NCI-H2196 (cell line): ENCODE measurements around the gene PRSS48.
"Not testable (repeated sequence)": the region's sequence is repeated elsewhere in the genome, so short reads cannot be mapped to it uniquely, and the experiment has no call there.

Experiments used
- DNase-seq: peaks from one replicate; lab custom pipeline; 2025; ENCODE audit not compliant: unreplicated experiment; lab: John Stamatoyannopoulos, UW

Gene PRSS48

GRCh38 chr4:151276787-151277562, at the start of gene PRSS48:
TSS of gene PRSS48 (plus strand) at chr4:151277161. CDS start at chr4:151277173, 12 bp downstream.
- DNase-seq = peak; percentile 44

GRCh38 chr4:151227172-151227571, 49.8 kb upstream of the PRSS48 start:
- DNase-seq = no peak

GRCh38 chr4:151227731-151228130, 49.2 kb upstream of the PRSS48 start:
- no peak for DNase-seq

- DNase-seq = peak; percentile 1
Observed at GRCh38 chr4:151228189-151229119, 48.5 kb upstream of the PRSS48 start.

GRCh38 chr4:151231915-151232595, 44.9 kb upstream of the PRSS48 start:
- DNase-seq = no peak

DNA sequence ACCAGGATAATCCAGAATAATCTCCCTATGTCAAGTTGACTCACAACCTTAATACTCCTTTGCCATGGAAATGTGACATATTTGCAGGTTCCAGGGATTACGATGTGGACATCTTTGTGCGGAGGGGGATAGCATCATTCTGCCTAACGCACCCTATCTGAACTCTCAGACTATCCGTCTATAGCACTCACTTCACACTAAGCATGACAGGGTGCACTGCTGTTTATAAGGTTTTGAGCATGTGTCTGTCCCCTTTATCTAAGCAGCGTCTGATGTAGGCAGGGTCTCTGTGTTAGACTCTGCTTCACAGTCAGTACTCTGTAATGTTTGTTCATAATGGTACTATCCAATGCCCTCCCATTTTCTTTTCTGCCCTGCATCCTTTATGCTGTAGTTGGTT, 43.4 kb upstream of the PRSS48 start:
- no peak for DNase-seq

- DNase-seq = not testable (repeated sequence)
Observed at GRCh38 chr4:151235373-151235772, 41.6 kb upstream of the PRSS48 start.

DNA sequence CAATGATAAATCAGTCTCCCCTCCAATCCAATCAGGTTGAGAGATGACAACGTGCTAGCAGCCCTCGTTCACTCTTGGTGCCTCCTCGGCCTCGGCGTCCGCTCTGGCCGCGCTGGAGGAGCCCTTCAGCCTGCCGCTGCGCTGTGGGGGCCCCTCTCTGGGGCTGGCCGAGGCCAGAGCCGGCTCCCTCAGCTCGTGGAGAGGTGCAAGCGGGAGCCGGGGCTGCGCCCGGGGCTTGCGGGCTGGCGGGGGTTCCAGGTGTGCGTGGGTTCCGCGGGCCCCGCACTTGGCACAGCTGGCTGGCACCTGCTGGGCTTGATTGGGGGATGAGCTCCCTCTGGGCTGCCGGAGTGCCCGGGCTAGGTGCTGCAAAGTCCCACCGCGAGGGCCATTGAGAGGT, 40.9 kb upstream of the PRSS48 start:
- DNase-seq = no peak

DNA sequence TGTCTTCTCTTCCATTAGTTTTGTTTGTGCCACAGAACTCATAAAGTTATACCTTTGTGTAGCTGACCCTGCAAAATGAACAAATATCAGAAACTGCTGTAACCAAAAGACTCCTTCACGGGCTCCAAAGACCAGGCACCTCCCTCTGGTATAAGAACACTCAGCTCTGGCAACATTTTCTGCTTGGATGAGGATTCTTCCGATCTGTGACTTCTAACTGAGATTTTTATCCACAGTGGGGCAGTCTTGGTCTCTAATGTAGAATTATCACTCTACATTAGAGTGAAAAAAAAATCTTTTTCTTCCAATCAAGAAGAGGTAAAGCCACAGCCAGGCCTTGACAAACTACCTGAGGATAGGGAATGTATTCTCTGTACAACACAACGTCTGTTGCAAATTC, 38.5 kb upstream of the PRSS48 start:
- DNase-seq = no peak

DNA sequence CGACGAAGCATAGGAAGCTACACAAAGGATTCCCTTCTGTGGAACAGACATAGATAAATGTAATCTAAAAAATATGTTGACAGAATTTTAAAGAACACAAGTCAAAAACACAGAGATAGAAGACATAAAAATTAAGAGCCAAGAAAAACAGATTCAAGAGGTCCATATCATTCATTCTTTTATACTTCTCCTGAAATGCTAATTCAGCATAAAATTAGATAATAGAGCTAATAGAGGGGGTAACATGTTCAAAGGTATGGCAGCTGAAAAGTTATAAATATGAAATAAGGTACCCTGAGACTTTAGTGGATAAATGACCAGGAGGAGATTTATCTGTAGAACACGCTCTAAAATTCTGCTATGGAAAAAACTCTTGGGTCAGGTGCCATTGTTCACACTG, 37.4 kb upstream of the PRSS48 start:
- no peak for DNase-seq

GRCh38 chr4:151242305-151242704, 34.7 kb upstream of the PRSS48 start:
- DNase-seq = no peak

GRCh38 chr4:151246742-151247141, 30.2 kb upstream of the PRSS48 start:
- DNase-seq = no peak

DNA sequence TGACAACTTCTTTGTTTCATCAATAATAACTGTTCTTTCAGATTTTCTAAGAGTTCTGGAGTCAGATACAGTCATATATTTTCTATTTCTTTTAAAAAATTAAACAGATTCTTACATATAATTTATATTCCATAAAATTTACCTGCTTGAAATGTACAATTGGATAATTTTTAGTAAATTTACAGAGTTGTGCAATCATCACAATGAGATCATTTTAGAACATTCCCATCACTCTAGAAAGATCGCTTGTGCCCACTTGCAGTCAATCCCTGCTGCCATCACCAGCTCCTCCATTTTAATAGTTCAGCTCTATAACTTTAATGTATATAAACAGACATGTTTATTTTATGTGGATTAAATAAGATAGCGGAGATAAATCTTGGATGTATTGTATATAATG, 29.6 kb upstream of the PRSS48 start:
- no peak for DNase-seq

- DNase-seq = no peak
Observed at GRCh38 chr4:151248519-151248918, 28.4 kb upstream of the PRSS48 start.

DNA sequence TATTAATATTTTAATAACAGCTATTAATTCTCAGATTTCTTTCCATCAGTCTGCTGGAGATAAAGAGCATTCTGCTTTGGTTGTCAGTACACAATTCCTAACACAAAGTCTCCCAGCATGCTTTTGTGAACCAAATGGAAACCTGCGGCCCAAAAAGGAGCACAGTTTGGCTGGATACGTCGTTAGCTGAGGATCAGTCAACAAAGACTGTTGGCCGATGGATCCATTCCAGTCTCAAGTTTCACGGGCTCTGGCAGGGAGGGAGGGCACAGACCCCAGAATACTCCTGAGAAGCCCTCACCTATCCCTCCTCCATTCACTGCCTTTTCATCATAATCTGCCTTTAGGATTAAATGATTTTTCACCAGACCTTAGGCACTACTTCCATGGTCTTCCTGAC, 26.3 kb upstream of the PRSS48 start:
- no peak for DNase-seq

GRCh38 chr4:151251603-151252304, 25.2 kb upstream of the PRSS48 start:
- peak; percentile 5 for DNase-seq

GRCh38 chr4:151255226-151255625, 21.7 kb upstream of the PRSS48 start:
- not testable (repeated sequence) for DNase-seq

DNA sequence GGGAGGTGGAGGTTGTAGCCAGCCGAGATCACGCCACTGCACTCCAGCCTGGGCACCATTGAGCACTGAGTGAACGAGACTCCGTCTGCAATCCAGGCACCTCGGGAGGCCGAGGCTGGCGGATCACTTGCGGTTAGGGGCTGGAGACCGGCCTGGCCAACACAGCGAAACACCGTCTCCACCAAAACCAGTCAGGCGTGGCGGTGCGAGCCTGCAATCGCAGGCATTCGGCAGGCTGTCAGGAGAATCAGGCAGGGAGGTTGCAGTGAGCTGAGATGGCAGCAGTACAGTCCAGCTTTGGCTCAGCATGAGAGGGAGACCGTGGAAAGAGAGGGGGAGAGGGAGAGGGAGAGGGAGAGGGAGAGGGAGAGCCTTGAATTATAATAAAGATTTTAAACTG, 21.3 kb upstream of the PRSS48 start:
- DNase-seq = not testable (repeated sequence)

- DNase-seq = no peak
Observed at GRCh38 chr4:151256134-151256533, 20.8 kb upstream of the PRSS48 start.

DNA sequence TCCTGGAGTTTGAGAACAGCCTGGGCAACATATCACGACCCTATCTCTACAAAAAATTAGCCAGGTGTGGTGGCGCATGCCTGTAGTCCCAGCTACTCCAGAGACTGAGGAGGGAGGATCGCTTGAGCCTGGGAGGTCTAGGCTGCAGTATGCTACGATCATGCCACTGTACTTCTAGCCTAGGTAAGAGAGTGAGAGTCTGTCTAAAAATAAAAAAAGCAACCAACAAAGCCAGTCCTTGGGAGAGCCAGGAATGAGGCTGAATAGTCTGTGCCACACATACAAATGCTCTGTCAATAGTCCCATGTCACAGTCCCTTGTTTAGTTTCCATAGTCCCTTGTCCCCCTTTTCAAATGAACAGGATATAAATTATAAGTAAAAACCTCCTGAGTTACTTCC, 19.3 kb upstream of the PRSS48 start:
- no peak for DNase-seq

DNA sequence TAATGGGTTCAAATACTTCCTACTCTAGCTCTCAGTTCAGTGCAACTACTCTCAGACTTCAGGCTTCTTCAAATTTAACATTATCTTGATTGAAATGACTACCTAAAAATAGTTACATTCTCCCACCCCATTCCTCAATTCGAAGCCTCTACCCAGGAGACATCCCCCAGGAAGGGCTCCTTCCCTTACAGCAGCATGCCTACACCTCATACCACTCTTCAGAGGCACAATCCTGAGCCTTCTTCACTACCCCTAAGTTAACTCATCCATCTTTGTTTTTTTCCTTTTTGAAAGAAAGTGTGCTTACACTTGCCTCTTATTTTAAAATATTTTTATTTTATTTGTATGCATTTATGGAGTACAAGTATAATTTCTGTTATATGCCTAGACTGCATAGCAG, 17.2 kb upstream of the PRSS48 start:
- DNase-seq = no peak
